ENCODE data around the gene GCGR.

Gene GCGR

DNA sequence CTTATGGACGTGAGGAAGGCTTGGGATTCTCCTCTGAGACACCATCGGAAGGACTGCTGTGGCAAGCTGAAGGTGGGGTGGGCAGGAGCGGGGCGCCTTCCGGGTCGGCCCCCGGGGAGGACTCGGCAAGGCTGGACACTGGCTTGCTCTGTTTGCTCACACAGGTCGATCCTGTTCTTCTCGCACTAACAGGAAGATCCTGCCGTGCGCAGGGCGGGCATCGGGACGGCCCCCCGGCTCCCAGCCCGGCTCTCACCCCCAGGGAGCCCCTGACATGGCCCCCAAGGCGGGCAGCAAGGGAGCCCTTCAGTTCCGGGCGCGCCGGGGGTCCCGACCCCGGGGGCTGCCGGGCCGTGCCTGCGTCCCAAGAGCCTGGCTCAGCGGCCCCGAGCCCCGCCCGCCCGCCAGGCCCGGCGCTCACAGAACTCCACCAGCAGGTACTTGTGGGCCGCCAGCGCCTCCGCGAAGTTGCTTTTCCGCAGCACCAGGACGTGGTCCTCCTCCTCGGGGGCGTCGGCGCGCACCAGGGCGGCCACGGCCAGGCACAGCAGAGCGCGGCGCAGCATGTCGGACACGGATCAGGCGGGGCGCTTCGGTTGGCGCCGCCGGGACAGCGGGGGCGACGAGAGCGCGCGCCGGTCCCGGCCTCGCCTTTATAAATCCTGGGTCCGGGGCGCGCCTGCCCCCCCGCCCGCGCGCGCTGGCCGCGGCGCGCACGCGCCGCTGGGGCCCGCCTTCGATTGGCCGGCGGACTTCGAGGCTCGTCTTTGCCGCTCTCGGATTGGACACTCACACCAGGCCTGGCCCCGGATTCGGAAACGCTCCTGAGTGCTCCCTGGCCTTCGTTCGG, 56.2 kb downstream of the GCGR start, which contains the start of gene P4HB:
Gene P4HB (minus strand): TSS at position 630 of the 850 bp plus-strand sequence. CDS start 64 bp downstream, at position 566.
- no CpG with 5 or more reads among the region's 95 CpGs for WGBS (ENCODE audit: extremely low coverage, insufficient coverage, insufficient read length)
- Histone ChIP-seq H4K8ac (ENCODE audit: low read depth, low read length) (peak within 1 kb of the TSS; percentile 96), H2AK5ac (ENCODE audit: low read length) (peak within 1 kb of the TSS; percentile 98), H3K36me3 (ENCODE audit: control insufficient read depth in 1 of 2, insufficient read depth in 2 of 2, low read length in 2 of 2) (peaks cover 48 to 49% of the 10 kb centered on the region in 2 experiments), H3K9me3 (ENCODE audit: insufficient read depth, low read depth, low read length) (no peaks in the 10 kb centered on the region), H2BK120ac (ENCODE audit: insufficient read depth, low read length, poor library complexity) (peak within 1 kb of the TSS; percentile 74), H3K18ac (ENCODE audit: low read length) (peak within 1 kb of the TSS; percentile 96), H3K4me3 (ENCODE audit: low read depth, low read length) (peak within 1 kb of the TSS; percentile 99), H3K27ac (ENCODE audit: low read depth, low read length) (peak within 1 kb of the TSS; percentile 87), H3K4ac (ENCODE audit: low read depth, low read length) (peak within 1 kb of the TSS; percentile 87), H3K9ac (ENCODE audit: low read length) (peak within 1 kb of the TSS; percentile 98), H2BK5ac (ENCODE audit: low read depth, low read length, poor library complexity) (peak within 1 kb of the TSS; percentile 80), H3K79me1 (ENCODE audit: low read length) (peaks cover 15% of the 10 kb centered on the region), H3K4me2 (ENCODE audit: low read length) (peak within 1 kb of the TSS; percentile 93), H2BK12ac (ENCODE audit: low read length) (no peak within 1 kb of the TSS), H2AFZ (ENCODE audit: insufficient read depth, low read length, poor library complexity) (peak within 1 kb of the TSS; percentile 91), H4K12ac (ENCODE audit: low read depth, low read length) (peak within 1 kb of the TSS; percentile 88), H3K23ac (ENCODE audit: low read length) (no peak within 1 kb of the TSS), H4K91ac (ENCODE audit: low read depth, low read length) (peak within 1 kb of the TSS; percentile 98), H3K14ac (ENCODE audit: low read length) (peak within 1 kb of the TSS; percentile 99), H3K79me2 (ENCODE audit: control insufficient read depth, insufficient read depth, low read length, poor library complexity) (peaks cover 32% of the 10 kb centered on the region), H3K4me1 (ENCODE audit: control insufficient read depth in 1 of 2, insufficient read depth in 2 of 2, low read length in 2 of 2) (peaks cover 11 to 14% of the 10 kb centered on the region in 2 experiments), H3K27me3 (ENCODE audit: insufficient read depth, low read length) (no peaks in the 10 kb centered on the region)
- DNase-seq, result no peak

GRCh38 chr17:81860756-81861568, 57.0 kb downstream of the GCGR start:
- H3K9me3 ChIP-seq (ENCODE audit: insufficient read depth, low read depth, low read length), result peaks cover under 1% of the 10 kb centered on the region
- peak overlapping the region; percentile 93 for H4K8ac ChIP-seq (ENCODE audit: low read depth, low read length)
- H2BK12ac ChIP-seq (ENCODE audit: low read length), result no peak overlapping the region
- peak overlapping the region; percentile 88 for H4K12ac ChIP-seq (ENCODE audit: low read depth, low read length)
- H2BK5ac ChIP-seq (ENCODE audit: low read depth, low read length, poor library complexity), result peak overlapping the region; percentile 80
- H3K79me1 ChIP-seq (ENCODE audit: low read length), result peaks cover 15% of the 10 kb centered on the region
- H3K4me3 ChIP-seq (ENCODE audit: low read depth, low read length), result peak overlapping the region; percentile 99
- DNase-seq, result peak; percentile 100
- peak overlapping the region; percentile 50 for H2AFZ ChIP-seq (ENCODE audit: insufficient read depth, low read length, poor library complexity)
- H3K23ac ChIP-seq (ENCODE audit: low read length), result no peak overlapping the region
- peak overlapping the region; percentile 78 for H2AK5ac ChIP-seq (ENCODE audit: low read length)
- H3K4me1 ChIP-seq (ENCODE audit: control insufficient read depth in 1 of 2, insufficient read depth in 2 of 2, low read length in 2 of 2), result peaks cover 11 to 14% of the 10 kb centered on the region in 2 experiments
- peaks cover 32% of the 10 kb centered on the region for H3K79me2 ChIP-seq (ENCODE audit: control insufficient read depth, insufficient read depth, low read length, poor library complexity)
- no peaks in the 10 kb centered on the region for H3K27me3 ChIP-seq (ENCODE audit: insufficient read depth, low read length)
- no CpG with 5 or more reads among the region's 74 CpGs for WGBS (ENCODE audit: extremely low coverage, insufficient coverage, insufficient read length)
- H3K18ac ChIP-seq (ENCODE audit: low read length), result peak overlapping the region; percentile 91
- H3K4ac ChIP-seq (ENCODE audit: low read depth, low read length), result peak overlapping the region; percentile 87
- peak overlapping the region; percentile 64 for H3K4me2 ChIP-seq (ENCODE audit: low read length)
- H3K9ac ChIP-seq (ENCODE audit: low read length), result peak overlapping the region; percentile 98
- H3K14ac ChIP-seq (ENCODE audit: low read length), result peak overlapping the region; percentile 87
- peak overlapping the region; percentile 87 for H3K27ac ChIP-seq (ENCODE audit: low read depth, low read length)
- H4K91ac ChIP-seq (ENCODE audit: low read depth, low read length), result peak overlapping the region; percentile 78
- H3K36me3 ChIP-seq (ENCODE audit: control insufficient read depth in 1 of 2, insufficient read depth in 2 of 2, low read length in 2 of 2), result peaks cover 48 to 49% of the 10 kb centered on the region in 2 experiments
- H2BK120ac ChIP-seq (ENCODE audit: insufficient read depth, low read length, poor library complexity), result peak overlapping the region; percentile 74

DNA sequence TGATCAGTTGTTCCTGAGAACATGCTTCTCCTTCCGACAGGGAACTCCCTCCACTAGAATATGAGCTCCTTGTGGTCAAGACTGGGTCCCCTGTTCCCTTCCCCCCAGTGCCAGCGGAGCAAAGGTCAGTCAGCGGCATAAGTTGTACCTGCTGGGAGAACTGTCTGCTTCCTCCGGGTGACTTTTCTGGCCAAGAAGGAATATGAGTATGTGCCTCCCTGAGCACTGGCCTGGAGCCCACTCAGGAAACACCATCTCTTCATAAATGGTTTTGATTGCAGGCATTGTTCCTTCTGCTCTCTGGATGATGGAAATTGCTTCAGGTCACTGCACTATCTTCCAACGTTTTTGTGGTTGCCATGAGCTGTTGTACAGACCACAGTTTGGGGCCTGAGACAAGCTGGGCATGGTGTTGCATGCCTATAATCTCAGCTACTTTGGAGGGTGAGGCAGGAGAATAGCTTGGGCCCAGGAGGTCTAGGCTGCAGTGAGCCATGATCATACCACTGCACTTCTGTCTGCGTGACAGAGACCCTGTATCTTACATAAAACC, 59.2 kb downstream of the GCGR start:
- H3K27ac ChIP-seq (ENCODE audit: low read depth, low read length), result no peak overlapping the region
- no peak overlapping the region for H3K23ac ChIP-seq (ENCODE audit: low read length)
- H3K14ac ChIP-seq (ENCODE audit: low read length), result no peak overlapping the region
- no peak overlapping the region for H2BK12ac ChIP-seq (ENCODE audit: low read length)
- H3K9ac ChIP-seq (ENCODE audit: low read length), result no peak overlapping the region
- peaks cover 27% of the 10 kb centered on the region for H3K79me1 ChIP-seq (ENCODE audit: low read length)
- H3K18ac ChIP-seq (ENCODE audit: low read length), result no peak overlapping the region
- H3K79me2 ChIP-seq (ENCODE audit: control insufficient read depth, insufficient read depth, low read length, poor library complexity), result peaks cover 30% of the 10 kb centered on the region
- no peaks in the 10 kb centered on the region for H3K27me3 ChIP-seq (ENCODE audit: insufficient read depth, low read length)
- no peak overlapping the region for H3K4ac ChIP-seq (ENCODE audit: low read depth, low read length)
- H3K36me3 ChIP-seq (ENCODE audit: control insufficient read depth in 1 of 2, insufficient read depth in 2 of 2, low read length in 2 of 2), result peaks cover 43 to 49% of the 10 kb centered on the region in 2 experiments
- peaks cover 3% of the 10 kb centered on the region for H3K9me3 ChIP-seq (ENCODE audit: insufficient read depth, low read depth, low read length)
- H4K91ac ChIP-seq (ENCODE audit: low read depth, low read length), result no peak overlapping the region
- WGBS (ENCODE audit: extremely low coverage, insufficient coverage, insufficient read length), result no CpG with 5 or more reads among the region's 6 CpGs
- H3K4me2 ChIP-seq (ENCODE audit: low read length), result no peak overlapping the region
- no peak overlapping the region for H2BK120ac ChIP-seq (ENCODE audit: insufficient read depth, low read length, poor library complexity)
- DNase-seq, result no peak
- no peak overlapping the region for H3K4me3 ChIP-seq (ENCODE audit: low read depth, low read length)
- H4K8ac ChIP-seq (ENCODE audit: low read depth, low read length), result no peak overlapping the region
- H2BK5ac ChIP-seq (ENCODE audit: low read depth, low read length, poor library complexity), result no peak overlapping the region
- H2AFZ ChIP-seq (ENCODE audit: insufficient read depth, low read length, poor library complexity), result no peak overlapping the region
- no peak overlapping the region for H2AK5ac ChIP-seq (ENCODE audit: low read length)
- no peak overlapping the region for H4K12ac ChIP-seq (ENCODE audit: low read depth, low read length)
- peaks cover 24 to 30% of the 10 kb centered on the region in 2 experiments for H3K4me1 ChIP-seq (ENCODE audit: control insufficient read depth in 1 of 2, insufficient read depth in 2 of 2, low read length in 2 of 2)
